Spleen (tissue), 11 donors: ENCODE measurements around the gene GPR84. TPM values are rescaled to one million over a fixed set of nuclear protein-coding genes. Genes with fewer than 3 reads are reported as not detected.
"Not testable (repeated sequence)": the region's sequence is repeated elsewhere in the genome, so short reads cannot be mapped to it uniquely, and the experiment has no call there.

Experiments used
- DNase-seq: peaks from one replicate; pipeline ENCODE4 v3.0.0-alpha.2; 2020
- H3K27ac ChIP-seq, 8 donors: fragments of 200-600 bp; sonication (generic) in 7 of 8; 1 replicate in 4 of 8; 2 replicates in 4 of 8; pipeline versions ENCODE4 v1.5.0 to v1.8.0; 2016 to 2021; ENCODE audit warnings: inconsistent platforms in 4 of 8, mild to moderate bottlenecking in 4 of 8, moderate library complexity in 1 of 8
- H3K27me3 ChIP-seq, 7 donors: fragments of 200-600 bp; sonication (generic) in 6 of 7; replicated peaks in 1 of 7; 1 replicate in 4 of 7; 2 replicates in 3 of 7; pipeline versions ENCODE4 v1.5.0 to v1.8.0; 2016 to 2021; ENCODE audit warnings: inconsistent platforms in 3 of 7, mild to moderate bottlenecking in 1 of 7
- H3K36me3 ChIP-seq, 6 donors: fragments of 200-600 bp; sonication (generic) in 5 of 6; 1 replicate in 4 of 6; 2 replicates in 2 of 6; pipeline versions ENCODE4 v1.5.0 to v1.8.0; 2016 to 2021; ENCODE audit warnings: inconsistent platforms in 2 of 6
- H3K4me1 ChIP-seq, 6 donors: fragments of 200-600 bp; sonication (generic) in 5 of 6; 1 replicate in 3 of 6; 2 replicates in 3 of 6; pipeline versions ENCODE4 v1.5.0 to v1.8.0; 2016 to 2021; ENCODE audit warnings: inconsistent platforms in 3 of 6
- H3K4me3 ChIP-seq, 8 donors: fragments of 200-600 bp; sonication (generic) in 7 of 8; 1 replicate in 4 of 8; 2 replicates in 4 of 8; pipeline versions ENCODE4 v1.5.0 to v1.8.0; 2016 to 2021; ENCODE audit warnings: inconsistent platforms in 4 of 8, mild to moderate bottlenecking in 4 of 8, moderate library complexity in 2 of 8
- H3K9me3 ChIP-seq, 8 donors: fragments of 200-600 bp; sonication (generic) in 7 of 8; 1 replicate in 4 of 8; 2 replicates in 4 of 8; pipeline versions ENCODE4 v1.5.0 to v1.8.0; 2016 to 2021; ENCODE audit warnings: inconsistent platforms in 4 of 8
- CTCF ChIP-seq, 11 experiments: fragments of 200-600 bp in 7 of 11; fragments of 450-650 bp in 4 of 11; sonication (generic) in 4 of 11; IDR thresholded peaks in 8 of 11; conservative IDR thresholded peaks in 3 of 11; 1 replicate in 7 of 11; 2 replicates in 4 of 11; pipeline versions ENCODE4 v1.4.0 to v1.8.0; 2016 to 2021; ENCODE audit warnings: antibody characterized with exemption in 11 of 11, inconsistent platforms in 4 of 11, mild to moderate bottlenecking in 1 of 11
- POLR2A ChIP-seq, 3 donors: fragments of 450-650 bp; IDR thresholded peaks; one replicate each; pipeline ENCODE4 v1.5.1; 2017; ENCODE audit warnings: antibody characterized with exemption in 3 of 3, mild to moderate bottlenecking in 1 of 3
- POLR2AphosphoS5 ChIP-seq, 3 donors: sonication (generic); formaldehyde crosslinking; IDR thresholded peaks; one replicate each; pipeline ENCODE4 v1.5.1; 2017; ENCODE audit warnings: antibody characterized with exemption in 3 of 3
- WGBS, 5 donors: extraction: QIAGEN DNeasy Blood & Tissue Kit in 3 of 5; methylation state at CpG; one replicate each; pipeline versions ENCODE4 v1.1.5 to v1.1.7; 2013 to 2018; 5-methylcytosine and 5-hydroxymethylcytosine counted together
- intact Hi-C: fragments of 100-400 bp; cut with DNase I; formaldehyde crosslinking; loops from one replicate; pipeline ENCODE4 v1.15.0; 2023; ENCODE audit warnings: low total_unique reads
- polyA plus RNA-seq, 3 donors: library from polyadenylated mRNA; stranded (reverse); fragments of 200-250 nt; gene quantifications; one replicate each; pipeline ENCODE4 v1.2.1, GENCODE V29; 2013
- total RNA-seq, 7 donors: library from RNA; depleted of rRNA in 3 of 7; stranded (reverse); fragments of >200 nt in 3 of 7; fragmentation: NEBNext Ultra II Directional in 4 of 7; extraction: Animal tissue kit (Norgen Biotek cat#: 25700) in 4 of 7; gene quantifications; one replicate each; pipeline versions ENCODE4 v1.1.0 to v1.2.1, GENCODE V29; 2016 to 2021
- donor health status: healthy with polysubstance abuse.
- donor health status: DM: no; HTN: no; CAD: no; lungs with moderate emphysema.
- donor health status: DM: no; HTN: no; CAD: no.
- donor health status: Bipolar disorder and iron deficiency.
- donor health status: healthy.
- donor health status: DM: no; HTN: no; CAD: no.
- donor health status: DM: yes; HTN: yes; CAD: no.

Gene GPR84
- total and polyA plus RNA-seq, 10 donors: 0.35 to 12.5 (median 2.3) TPM

GRCh38 chr12:54356951-54357356 lies 7.3 kb downstream of the GPR84 start:
- intact Hi-C loops: no loop called here
- TF ChIP-seq POLR2A (IDR thresholded peaks at IDR 0.05) (no peak), POLR2AphosphoS5 (IDR thresholded peaks at IDR 0.05) (no peak)
- Histone ChIP-seq H3K9me3 (no peaks in the 10 kb centered on the region), H3K27me3 (no peaks in the 10 kb centered on the region), H3K36me3 (peaks cover 0 to 32% (median 0%) of the 10 kb centered on the region in 6 donors), H3K4me3 (no peak overlapping the region), H3K27ac (peak overlapping the region in 1 of 8 donors; percentile 4), H3K4me1 (peaks cover 7 to 58% (median 25%) of the 10 kb centered on the region in 6 donors)
- no peak for DNase-seq
- WGBS, 5 donors: 80 to 93% (median 90%) methylated on average over 4 of the region's 4 CpGs

- Histone ChIP-seq H3K4me1 (peaks cover 7 to 58% (median 31%) of the 10 kb centered on the region in 6 donors), H3K36me3 (peaks cover 0 to 39% (median 3%) of the 10 kb centered on the region in 6 donors), H3K27me3 (no peaks in the 10 kb centered on the region), H3K4me3 (no peak overlapping the region), H3K27ac (no peak overlapping the region), H3K9me3 (no peaks in the 10 kb centered on the region)
- WGBS, 5 donors: 84 to 99% (median 91%) methylated on average over 3 of the region's 3 CpGs
- DNase-seq: no peak
- intact Hi-C loops: no loop called here
- no peak for TF ChIP-seq CTCF (IDR thresholded peaks at IDR 0.05 in 8 of 11, conservative IDR thresholded peaks at IDR 0.05 in 3 of 11)
- no peak for TF ChIP-seq POLR2AphosphoS5 (IDR thresholded peaks at IDR 0.05)
- TF ChIP-seq POLR2A (IDR thresholded peaks at IDR 0.05): no peak
These were observed 8.1 kb downstream of the GPR84 start for GRCh38 chr12:54356228-54356627.

GRCh38 chr12:54355104-54355815 lies 9.0 kb downstream of the GPR84 start:
- no peak overlapping the region for H3K4me3 ChIP-seq
- intact Hi-C loops: no loop called here
- TF ChIP-seq POLR2A (IDR thresholded peaks at IDR 0.05): no peak
- no peak for TF ChIP-seq POLR2AphosphoS5 (IDR thresholded peaks at IDR 0.05)
- no peak for TF ChIP-seq CTCF (IDR thresholded peaks at IDR 0.05 in 8 of 11, conservative IDR thresholded peaks at IDR 0.05 in 3 of 11)
- peaks cover 0 to 49% (median 13%) of the 10 kb centered on the region in 6 donors for H3K36me3 ChIP-seq
- peaks cover 7 to 51% (median 28%) of the 10 kb centered on the region in 6 donors for H3K4me1 ChIP-seq
- no peak for DNase-seq
- no peaks in the 10 kb centered on the region for H3K27me3 ChIP-seq
- no peak overlapping the region for H3K27ac ChIP-seq
- no peaks in the 10 kb centered on the region for H3K9me3 ChIP-seq
- 80 to 89% (median 88%) methylated on average over 6 of the region's 6 CpGs for WGBS, 5 donors

- H3K27me3 ChIP-seq, H3K9me3 ChIP-seq, intact Hi-C loops, H3K27ac ChIP-seq, DNase-seq, H3K4me3 ChIP-seq: not testable (repeated sequence)
- H3K36me3 ChIP-seq: peaks cover 0 to 59% (median 23%) of the 10 kb centered on the region in 6 donors
- peaks cover 4 to 41% (median 21%) of the 10 kb centered on the region in 6 donors for H3K4me1 ChIP-seq
- WGBS, 5 donors: 81 to 94% (median 85%) methylated on average over 7 of the region's 7 CpGs
These were observed 10.0 kb downstream of the GPR84 start for GRCh38 chr12:54354271-54354670.
